H1 (cell line): ENCODE results near the gene PDZRN3. TPM values are rescaled to one million over a fixed set of nuclear protein-coding genes. Genes with fewer than 3 reads are reported as not detected.

Source experiments
- CTCF ChIA-PET: fragments of 300-600 bp; sonication (Branson Sonifier 250); formaldehyde crosslinking; loops from one replicate; lab custom pipeline; 2021; ENCODE audit not compliant: partially characterized antibody; lab: Charles Lee
- POLR2A ChIA-PET: fragments of 300-600 bp; sonication (Branson Sonifier 250); formaldehyde crosslinking; loops from one replicate; lab custom pipeline; 2021; ENCODE audit warnings: inconsistent platforms; ENCODE audit not compliant: partially characterized antibody; lab: Charles Lee
- DNase-seq, 2 experiments: peaks; one replicate each; pipeline versions ENCODE4 v3.0.0 to v3.0.0-alpha.2; 2010 to 2022; ENCODE audit warnings: low spot score in 2 of 2, low read depth in 1 of 2, mixed read lengths in 1 of 2
- FAIRE-seq: peaks from 2 replicates; lab custom pipeline; 2011; peaks lifted over from hg19 to GRCh38; lab: Jason Lieb, UNC
- H2AFZ ChIP-seq: 2 replicates; pipeline ENCODE4 v1.8.1; 2012; ENCODE audit warnings: low read length, inconsistent platforms
- H2AK5ac ChIP-seq: 2 replicates; pipeline ENCODE4 v1.6.1; 2013; ENCODE audit warnings: low read depth, low read length
- H2BK120ac ChIP-seq: replicated peaks from 2 replicates; pipeline ENCODE3; 2013; ENCODE audit warnings: low read depth, low read length, inconsistent platforms
- H2BK12ac ChIP-seq: 2 replicates; pipeline ENCODE4 v1.6.1; 2013; ENCODE audit warnings: low read depth, low read length
- H2BK15ac ChIP-seq: 2 replicates; pipeline ENCODE4 v1.6.1; 2013; ENCODE audit warnings: low read length
- H2BK20ac ChIP-seq: 2 replicates; pipeline ENCODE4 v1.6.1; 2013; ENCODE audit warnings: low read length
- H2BK5ac ChIP-seq: 2 replicates; pipeline ENCODE4 v1.6.1; 2013; ENCODE audit warnings: low read depth, low read length
- H3K14ac ChIP-seq: 2 replicates; pipeline ENCODE4 v1.6.1; 2013; ENCODE audit warnings: inconsistent platforms; ENCODE audit not compliant: insufficient read length
- H3K18ac ChIP-seq: 2 replicates; pipeline ENCODE4 v1.6.1; 2013; ENCODE audit warnings: low read length; ENCODE audit errors: extremely low read depth
- H3K23ac ChIP-seq: 2 replicates; pipeline ENCODE4 v1.6.1; 2013; ENCODE audit warnings: inconsistent platforms; ENCODE audit not compliant: insufficient read length
- H3K23me2 ChIP-seq: 2 replicates; pipeline ENCODE4 v1.6.1; 2013; ENCODE audit warnings: low read depth, low read length
- H3K27ac ChIP-seq: 2 replicates; pipeline ENCODE4 v1.6.1; 2011; ENCODE audit warnings: low read depth, low read length, inconsistent platforms
- H3K27me3 ChIP-seq, 4 experiments: replicated peaks in 1 of 4; 1 replicate in 1 of 4; 2 replicates in 3 of 4; pipeline versions ENCODE4 v1.6.1 to v1.8.1; 2011 to 2013; ENCODE audit warnings: low read length in 3 of 4, mild to moderate bottlenecking in 3 of 4, inconsistent platforms in 2 of 4, mixed read lengths in 2 of 4, moderate library complexity in 1 of 4; ENCODE audit not compliant: control insufficient read depth in 3 of 4, insufficient read depth in 3 of 4; ENCODE audit errors: extremely low read depth in 1 of 4
- H3K36me3 ChIP-seq, 4 experiments: 2 replicates each; pipeline versions ENCODE4 v1.6.1 to v1.8.1; 2011 to 2013; ENCODE audit warnings: mild to moderate bottlenecking in 4 of 4, low read length in 3 of 4, moderate library complexity in 2 of 4, control low read depth in 1 of 4, inconsistent platforms in 1 of 4; ENCODE audit not compliant: insufficient read depth in 4 of 4, control insufficient read depth in 2 of 4
- H3K4ac ChIP-seq: replicated peaks from 2 replicates; pipeline ENCODE3; 2013; ENCODE audit warnings: low read length, low read depth, mixed read lengths, inconsistent platforms; ENCODE audit not compliant: insufficient read length
- H3K4me1 ChIP-seq, 4 experiments: replicated peaks in 1 of 4; 1 replicate in 1 of 4; 2 replicates in 3 of 4; pipeline versions ENCODE4 v1.6.1 to v1.8.1; 2011 to 2013; ENCODE audit warnings: low read length in 3 of 4, inconsistent platforms in 2 of 4, mixed read lengths in 1 of 4; ENCODE audit not compliant: insufficient read depth in 4 of 4, control insufficient read depth in 3 of 4
- H3K4me2 ChIP-seq, 2 experiments: 2 replicates each; pipeline versions ENCODE4 v1.6.1 to v1.8.1; 2011 to 2013; ENCODE audit warnings: low read depth in 2 of 2, low read length in 2 of 2, control low read depth in 1 of 2, inconsistent platforms in 1 of 2, mild to moderate bottlenecking in 1 of 2; ENCODE audit not compliant: insufficient read depth in 1 of 2
- H3K4me3 ChIP-seq, 4 experiments: fragments of 200-600, 300-600 bp in 1 of 4; sonication (generic), shearing (Covaris generic), sonication (Bioruptor Twin) in 1 of 4; 2 replicates each; pipeline versions ENCODE4 v1.5.1 to v1.8.1; 2011 to 2016; ENCODE audit warnings: low read length in 4 of 4, low read depth in 3 of 4, control low read depth in 2 of 4, inconsistent platforms in 2 of 4, mild to moderate bottlenecking in 2 of 4, mixed read lengths in 1 of 4, moderate library complexity in 1 of 4; ENCODE audit not compliant: insufficient read depth in 2 of 4; ENCODE audit errors: extremely low read depth in 1 of 4
- H3K56ac ChIP-seq: replicated peaks from 2 replicates; pipeline ENCODE3; 2013; ENCODE audit warnings: low read depth, mild to moderate bottlenecking, mixed read lengths, low read length, inconsistent platforms; ENCODE audit not compliant: insufficient read length
- H3K79me1 ChIP-seq: 2 replicates; pipeline ENCODE4 v1.6.1; 2013; ENCODE audit warnings: low read depth, low read length, control low read depth
- H3K79me2 ChIP-seq, 2 experiments: 2 replicates each; pipeline versions ENCODE4 v1.6.1 to v1.8.1; 2012 to 2013; ENCODE audit warnings: low read length in 2 of 2, mild to moderate bottlenecking in 2 of 2, inconsistent platforms in 1 of 2; ENCODE audit not compliant: insufficient read depth in 2 of 2, control insufficient read depth in 1 of 2
- H3K9ac ChIP-seq, 4 experiments: replicated peaks in 1 of 4; 1 replicate in 1 of 4; 2 replicates in 3 of 4; pipeline versions ENCODE4 v1.6.1 to v1.8.1; 2011 to 2013; ENCODE audit warnings: low read depth in 3 of 4, low read length in 3 of 4, control low read depth in 2 of 4, mild to moderate bottlenecking in 2 of 4, moderate library complexity in 2 of 4, inconsistent platforms in 1 of 4; ENCODE audit errors: extremely low read depth in 1 of 4
- H3K9me3 ChIP-seq, 2 experiments: 2 replicates each; pipeline versions ENCODE4 v1.6.1 to v1.8.1; 2012 to 2013; ENCODE audit warnings: mild to moderate bottlenecking in 2 of 2, moderate library complexity in 2 of 2, control low read depth in 1 of 2, inconsistent platforms in 1 of 2, low read depth in 1 of 2, low read length in 1 of 2, mixed read lengths in 1 of 2; ENCODE audit not compliant: insufficient read depth in 2 of 2
- H4K20me1 ChIP-seq, 2 experiments: replicated peaks in 1 of 2; 2 replicates each; pipeline versions ENCODE3 to v1.8.1; 2011 to 2013; ENCODE audit warnings: inconsistent platforms in 2 of 2, low read length in 2 of 2, mild to moderate bottlenecking in 1 of 2; ENCODE audit not compliant: insufficient read depth in 2 of 2, control insufficient read depth in 1 of 2
- H4K5ac ChIP-seq: 2 replicates; pipeline ENCODE4 v1.6.1; 2013; ENCODE audit warnings: low read length, low read depth, mixed read lengths, inconsistent platforms; ENCODE audit not compliant: insufficient read length
- H4K8ac ChIP-seq: 2 replicates; pipeline ENCODE4 v1.8.0; 2013; ENCODE audit warnings: mild to moderate bottlenecking, moderate library complexity, low read length, inconsistent platforms; ENCODE audit not compliant: insufficient read depth; ENCODE audit errors: extremely low read depth
- H4K91ac ChIP-seq: replicated peaks from 2 replicates; pipeline ENCODE3; 2013; ENCODE audit warnings: low read length, mixed read lengths, inconsistent platforms; ENCODE audit not compliant: insufficient read length
- EP300 ChIP-seq, 2 experiments: IDR thresholded peaks; 1 replicate in 1 of 2; 2 replicates in 1 of 2; pipeline ENCODE4 v1.6.1; 2011 to 2012; ENCODE audit warnings: low read depth in 2 of 2, low read length in 2 of 2, mild to moderate bottlenecking in 2 of 2, borderline replicate concordance in 1 of 2, inconsistent platforms in 1 of 2, moderate library complexity in 1 of 2
- HDAC2 ChIP-seq, 2 experiments: fragments of 300-600 bp in 1 of 2; sonication (generic) in 1 of 2; IDR thresholded peaks; 2 replicates each; pipeline ENCODE4 v1.6.1; 2011 to 2012; ENCODE audit warnings: low read depth in 2 of 2, low read length in 2 of 2, mild to moderate bottlenecking in 2 of 2, moderate library complexity in 2 of 2, borderline replicate concordance in 1 of 2, inconsistent platforms in 1 of 2
- KDM4A ChIP-seq: IDR thresholded peaks from one replicate; pipeline ENCODE4 v1.7.1; 2012; ENCODE audit warnings: low read depth, mild to moderate bottlenecking, moderate library complexity, low read length, inconsistent platforms; ENCODE audit not compliant: severe bottlenecking
- SP1 ChIP-seq: IDR thresholded peaks from 2 replicates; pipeline ENCODE4 v1.6.1; 2011; ENCODE audit warnings: low read depth, low read length
- TCF12 ChIP-seq: IDR thresholded peaks from 2 replicates; pipeline ENCODE4 v1.6.1; 2011; ENCODE audit warnings: low read depth, mild to moderate bottlenecking, low read length
- WGBS, 2 experiments: shearing (Covaris generic) in 1 of 2; methylation state at CpG; one replicate each; pipeline versions ENCODE4 v1.1.6 to v1.1.7; 2013 to 2015; ENCODE audit warnings: low lambda C conversion rate in 2 of 2, mixed read lengths in 2 of 2, inconsistent platforms in 1 of 2, low coverage in 1 of 2, missing lambda C conversion rate in 1 of 2; ENCODE audit not compliant: insufficient replicate concordance in 2 of 2, insufficient coverage in 1 of 2, insufficient read length in 1 of 2; ENCODE audit errors: extremely low coverage in 1 of 2, missing lambda C conversion rate in 1 of 2; 5-methylcytosine and 5-hydroxymethylcytosine counted together
- polyA plus RNA-seq, 7 experiments: library from polyadenylated mRNA; depleted of rRNA in 3 of 7; stranded (reverse) in 5 of 7; unstranded in 2 of 7; fragments of >200 nt in 5 of 7; fragments of 200-250 nt in 2 of 7; gene quantifications; 1 replicate in 5 of 7; 2 replicates in 1 of 7; 4 replicates in 1 of 7; pipeline versions ENCODE4 v1.2.1 to v1.2.3, GENCODE V29; 2011 to 2013; ENCODE audit warnings: missing spikeins in 2 of 7, mixed read lengths in 2 of 7
- total RNA-seq: library from RNA; stranded (reverse); fragmentation: NEBNext Ultra II Directional; extraction: Animal tissue kit (Norgen Biotek cat#: 25700); gene quantifications from 2 replicates; pipeline ENCODE4 v1.2.1, GENCODE V29; 2021
- TF ChIP-seq, protein P1 (sequence below): IDR thresholded peaks from 2 replicates; pipeline ENCODE4 v1.6.1; 2012; ENCODE audit warnings: inconsistent platforms

PDZRN3 gene
- total and polyA plus RNA-seq, 2 of the 8 experiments (the other 6 are each of a cell fraction or from before 2014, with no cell fraction given) = 4.2 to 20.5 TPM

DNA sequence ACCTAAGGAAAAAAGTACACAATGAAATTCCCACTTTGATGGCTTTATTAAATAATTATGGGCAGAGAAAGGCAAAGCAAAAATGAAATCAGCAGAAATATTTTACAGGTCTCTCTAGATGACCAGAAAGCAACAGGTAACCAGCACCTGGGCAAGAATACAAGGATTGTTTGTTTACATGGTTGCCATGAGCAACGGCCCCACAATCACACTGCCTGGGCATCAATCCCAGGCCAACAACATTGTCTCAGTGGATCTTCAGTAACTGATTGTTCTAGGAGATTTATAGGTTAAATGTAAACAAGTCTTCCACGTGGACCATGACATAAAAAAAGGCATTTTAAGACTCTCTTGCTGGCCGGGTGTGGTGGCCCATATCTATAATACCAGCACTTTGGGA is 82.6 kb downstream of the PDZRN3 start:
- H3K9ac ChIP-seq = no peak overlapping the region
- TF ChIP-seq KDM4A (no peak), TCF12 (peak; percentile 65; the same call in 1 of the 2 replicates), HDAC2 (IDR thresholded peaks at IDR 0.05; ENCODE audit: borderline replicate concordance in 1 of 2, low read depth in 2 of 2, low read length in 2 of 2) (no peak), SP1 (peak; percentile 36; the same call in 1 of the 2 replicates), EP300 (IDR thresholded peaks at IDR 0.05; ENCODE audit: borderline replicate concordance in 1 of 2, low read depth in 2 of 2, low read length in 2 of 2) (peak in 1 of 2 experiments; percentile 18; a peak in 1 of 3 replicates)
- TF ChIP-seq, protein P1, sequence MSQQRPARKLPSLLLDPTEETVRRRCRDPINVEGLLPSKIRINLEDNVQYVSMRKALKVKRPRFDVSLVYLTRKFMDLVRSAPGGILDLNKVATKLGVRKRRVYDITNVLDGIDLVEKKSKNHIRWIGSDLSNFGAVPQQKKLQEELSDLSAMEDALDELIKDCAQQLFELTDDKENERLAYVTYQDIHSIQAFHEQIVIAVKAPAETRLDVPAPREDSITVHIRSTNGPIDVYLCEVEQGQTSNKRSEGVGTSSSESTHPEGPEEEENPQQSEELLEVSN = no peak
- H3K4me3 ChIP-seq = no peak overlapping the region
- H3K36me3 ChIP-seq = no peaks in the 10 kb centered on the region
- no peak overlapping the region for H2BK5ac ChIP-seq
- H3K23ac ChIP-seq = no peak overlapping the region
- no peak overlapping the region for H3K4ac ChIP-seq
- H3K9me3 ChIP-seq = no peaks in the 10 kb centered on the region
- H4K20me1 ChIP-seq = peaks cover 0 to 2% of the 10 kb centered on the region in 2 experiments
- no peak overlapping the region for H3K4me2 ChIP-seq
- no peaks in the 10 kb centered on the region for H3K23me2 ChIP-seq
- H2AK5ac ChIP-seq = no peak overlapping the region
- WGBS, 2 experiments = 68% methylated on average over 3 of the region's 3 CpGs; no CpG with 5 or more reads in 1 of the 2 experiments
- no peak overlapping the region for H4K91ac ChIP-seq
- H4K8ac ChIP-seq = no peak overlapping the region
- no peak overlapping the region for H3K14ac ChIP-seq
- DNase-seq = no peak
- no peaks in the 10 kb centered on the region; the same call in 1 of the 2 replicates for H3K79me1 ChIP-seq
- no peaks in the 10 kb centered on the region for H3K27me3 ChIP-seq
- H3K27ac ChIP-seq = no peak overlapping the region
- H2BK20ac ChIP-seq = no peak overlapping the region
- no peak overlapping the region for H3K56ac ChIP-seq
- no peak overlapping the region for H4K5ac ChIP-seq
- no peak overlapping the region for H2AFZ ChIP-seq
- no peak overlapping the region for H2BK15ac ChIP-seq
- FAIRE-seq = no peak
- ChIA-PET POLR2A (no interaction called here), CTCF (no interaction called here)
- H2BK120ac ChIP-seq = no peak overlapping the region
- no peak overlapping the region for H3K18ac ChIP-seq
- H3K4me1 ChIP-seq = 0 out of 7 replicates have a peak, but pooled peaks cover 0 to 3% (median 0%) of the 10 kb centered on the region in 4 experiments
- no peaks in the 10 kb centered on the region; a peak in 1 of 4 replicates for H3K79me2 ChIP-seq
- H2BK12ac ChIP-seq = no peak overlapping the region
